ENCODE data around the gene FGF1.
A peak's percentile ranks its signal among the peaks of the same experiment; 100 is the strongest.

The FGF1 gene

DNA sequence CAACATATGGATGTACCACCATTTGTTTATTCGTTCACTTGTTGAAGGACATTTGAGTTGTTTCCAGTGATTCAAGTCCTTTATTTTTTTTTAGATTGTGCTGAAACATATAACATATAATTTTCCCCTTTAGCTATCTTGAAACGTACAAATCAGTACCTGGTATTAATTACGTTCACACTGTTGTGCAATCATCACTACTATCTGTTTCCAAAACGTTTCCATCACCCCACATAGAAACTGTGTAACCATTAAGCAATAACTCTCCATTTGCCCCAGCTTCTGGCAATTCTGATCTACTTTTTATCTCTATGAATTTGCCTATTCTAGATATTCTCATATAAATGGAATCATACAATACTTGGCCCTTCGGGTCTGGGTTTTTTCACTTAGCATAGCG lies 116.0 kb downstream of the FGF1 start:
- TF ChIP-seq, protein P1, sequence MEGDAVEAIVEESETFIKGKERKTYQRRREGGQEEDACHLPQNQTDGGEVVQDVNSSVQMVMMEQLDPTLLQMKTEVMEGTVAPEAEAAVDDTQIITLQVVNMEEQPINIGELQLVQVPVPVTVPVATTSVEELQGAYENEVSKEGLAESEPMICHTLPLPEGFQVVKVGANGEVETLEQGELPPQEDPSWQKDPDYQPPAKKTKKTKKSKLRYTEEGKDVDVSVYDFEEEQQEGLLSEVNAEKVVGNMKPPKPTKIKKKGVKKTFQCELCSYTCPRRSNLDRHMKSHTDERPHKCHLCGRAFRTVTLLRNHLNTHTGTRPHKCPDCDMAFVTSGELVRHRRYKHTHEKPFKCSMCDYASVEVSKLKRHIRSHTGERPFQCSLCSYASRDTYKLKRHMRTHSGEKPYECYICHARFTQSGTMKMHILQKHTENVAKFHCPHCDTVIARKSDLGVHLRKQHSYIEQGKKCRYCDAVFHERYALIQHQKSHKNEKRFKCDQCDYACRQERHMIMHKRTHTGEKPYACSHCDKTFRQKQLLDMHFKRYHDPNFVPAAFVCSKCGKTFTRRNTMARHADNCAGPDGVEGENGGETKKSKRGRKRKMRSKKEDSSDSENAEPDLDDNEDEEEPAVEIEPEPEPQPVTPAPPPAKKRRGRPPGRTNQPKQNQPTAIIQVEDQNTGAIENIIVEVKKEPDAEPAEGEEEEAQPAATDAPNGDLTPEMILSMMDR (IDR thresholded peaks at IDR 0.05): no peak
- peaks cover 0 to 21% (median 18%) of the 10 kb centered on the region in 4 donors for H3K4me1 ChIP-seq
- intact Hi-C loops (cut with DNase I; ENCODE audit: low total_unique reads): no loop called here
- no peaks in the 10 kb centered on the region for H3K27me3 ChIP-seq
- H3K36me3 ChIP-seq: no peaks in the 10 kb centered on the region
- no peaks in the 10 kb centered on the region for H3K9me3 ChIP-seq
- H3K4me3 ChIP-seq: no peak overlapping the region
- no peak for DNase-seq
- H3K27ac ChIP-seq: peak overlapping the region; percentile 80 to 90

DNA sequence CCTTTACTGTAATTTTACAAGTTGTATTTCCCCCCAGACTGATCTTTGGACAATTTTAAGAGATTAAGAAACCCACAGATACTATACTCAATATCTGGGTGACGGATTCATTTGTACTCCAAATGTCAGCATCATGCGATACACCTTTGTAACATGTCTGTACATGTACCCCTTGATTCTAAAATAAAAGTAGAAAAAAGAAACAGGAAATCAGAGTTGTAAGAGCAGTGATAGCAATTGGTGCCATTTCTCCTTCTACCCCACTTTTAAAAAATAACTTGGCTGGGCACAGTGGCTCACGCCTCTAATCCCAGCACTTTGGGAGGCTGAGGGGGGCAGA lies 116.9 kb downstream of the FGF1 start:
- Histone ChIP-seq H3K27me3 (no peaks in the 10 kb centered on the region), H3K4me1 (peaks cover 0 to 21% (median 18%) of the 10 kb centered on the region in 4 donors), H3K27ac (peak overlapping the region; percentile 80 to 90), H3K4me3 (no peak overlapping the region), H3K36me3 (no peaks in the 10 kb centered on the region), H3K9me3 (no peaks in the 10 kb centered on the region)
- TF ChIP-seq, protein P1 (IDR thresholded peaks at IDR 0.05): no peak
- intact Hi-C loops (cut with DNase I; ENCODE audit: low total_unique reads): no loop called here
- DNase-seq: no peak

DNA sequence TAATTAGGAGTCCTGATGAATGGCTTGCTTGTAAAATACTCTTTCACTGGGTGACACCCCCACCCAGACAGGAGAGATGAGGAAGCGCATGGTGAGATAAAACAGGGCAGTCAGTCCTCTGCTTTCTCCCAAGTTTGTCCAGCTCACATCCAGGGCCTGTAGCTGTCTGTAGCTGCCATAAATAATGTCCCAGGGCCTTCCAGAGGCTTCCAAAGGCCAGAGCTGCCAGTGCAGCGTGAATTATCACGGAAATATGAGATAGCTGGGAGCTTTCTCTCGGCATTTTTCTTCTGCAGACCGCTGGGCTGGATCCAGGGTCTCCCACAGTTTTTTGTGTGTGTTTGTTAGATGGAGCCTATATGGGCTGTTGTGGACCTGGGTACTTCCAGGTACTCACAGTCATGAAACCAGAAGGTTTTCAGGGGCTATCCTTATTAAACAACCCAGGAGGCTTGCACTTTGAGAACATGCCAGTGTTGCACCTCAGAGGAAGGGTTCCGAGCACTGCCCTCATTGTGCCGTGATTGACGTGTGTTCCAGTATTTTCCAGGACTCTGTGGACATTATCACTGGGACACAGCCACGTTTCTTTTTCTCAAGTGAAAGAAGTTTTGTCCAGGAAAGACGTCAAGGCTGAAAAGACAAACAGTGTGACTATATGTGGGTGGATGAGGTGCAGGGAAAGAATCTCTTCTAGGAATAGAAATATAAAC lies 117.5 kb downstream of the FGF1 start:
- intact Hi-C loops (cut with DNase I; ENCODE audit: low total_unique reads): no loop called here
- peak; percentile 23 to 84 for DNase-seq
- Histone ChIP-seq H3K9me3 (no peaks in the 10 kb centered on the region), H3K4me3 (no peak overlapping the region), H3K27me3 (no peaks in the 10 kb centered on the region), H3K27ac (peak overlapping the region; percentile 80 to 90), H3K4me1 (peaks cover 0 to 21% (median 18%) of the 10 kb centered on the region in 4 donors), H3K36me3 (no peaks in the 10 kb centered on the region)
- TF ChIP-seq, protein P1 (IDR thresholded peaks at IDR 0.05): no peak

DNA sequence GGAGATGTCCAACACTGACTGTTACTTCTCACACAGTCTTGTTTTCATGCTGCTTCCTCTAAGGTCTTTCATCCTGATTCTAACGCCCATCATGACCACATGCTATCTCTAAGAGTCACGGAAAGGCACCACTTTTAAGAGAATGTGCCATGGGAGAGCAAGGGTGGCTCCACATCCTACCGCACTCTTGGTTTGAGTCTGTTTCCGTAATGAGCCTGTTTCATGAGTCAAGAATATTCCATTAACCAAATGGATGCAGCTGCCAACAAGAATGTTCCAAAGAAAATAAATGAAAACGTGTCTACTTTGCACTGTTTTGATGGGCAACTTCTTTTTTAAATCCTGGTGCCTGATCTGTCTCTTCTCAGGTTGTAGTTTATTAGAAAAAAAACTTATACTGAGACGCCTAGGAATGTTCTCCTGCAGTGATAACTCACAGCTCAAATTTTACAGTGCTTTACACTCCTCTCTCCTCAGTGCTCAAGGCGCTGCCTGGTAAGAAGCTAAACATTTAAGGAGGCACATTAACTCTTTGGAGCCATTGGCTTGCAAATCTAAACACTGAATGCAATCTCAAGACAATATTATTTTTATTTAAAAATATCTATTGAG lies 124.3 kb downstream of the FGF1 start:
- DNase-seq: no peak
- H3K9me3 ChIP-seq: no peaks in the 10 kb centered on the region
- H3K4me1 ChIP-seq: peaks cover 0 to 22% (median 3%) of the 10 kb centered on the region in 4 donors
- H3K36me3 ChIP-seq: no peaks in the 10 kb centered on the region
- intact Hi-C loops (cut with DNase I; ENCODE audit: low total_unique reads): no loop called here
- TF ChIP-seq, protein P1 (IDR thresholded peaks at IDR 0.05): no peak
- peak overlapping the region; percentile 1 to 17 for H3K27ac ChIP-seq
- no peaks in the 10 kb centered on the region for H3K27me3 ChIP-seq
- H3K4me3 ChIP-seq: no peak overlapping the region

DNA sequence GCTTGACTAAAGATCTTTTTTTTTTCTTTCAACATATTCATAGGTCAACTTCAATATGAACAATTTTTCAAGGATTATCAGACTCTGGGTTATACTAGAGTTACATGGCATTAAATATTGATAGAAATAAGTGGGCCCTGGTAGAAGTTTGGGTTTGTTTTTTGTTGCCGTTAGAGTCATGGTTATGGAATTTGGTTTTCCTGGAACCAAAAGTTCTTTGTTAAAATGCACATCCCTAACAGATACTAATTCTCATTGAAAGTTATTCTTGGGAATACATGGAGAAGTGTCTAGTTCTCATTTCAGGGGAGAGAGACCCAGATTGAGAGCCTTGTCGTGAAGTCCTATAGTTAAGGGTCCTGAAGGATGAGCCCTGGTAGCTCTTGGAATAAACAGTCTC lies 124.9 kb downstream of the FGF1 start:
- no peaks in the 10 kb centered on the region for H3K27me3 ChIP-seq
- intact Hi-C loops (cut with DNase I; ENCODE audit: low total_unique reads): no loop called here
- H3K36me3 ChIP-seq: no peaks in the 10 kb centered on the region
- H3K27ac ChIP-seq: peak overlapping the region in 1 of 2 donors; percentile 17
- H3K9me3 ChIP-seq: no peaks in the 10 kb centered on the region
- TF ChIP-seq, protein P1 (IDR thresholded peaks at IDR 0.05): no peak
- no peak for DNase-seq
- peaks cover 0 to 22% (median 3%) of the 10 kb centered on the region in 4 donors for H3K4me1 ChIP-seq
- no peak overlapping the region for H3K4me3 ChIP-seq
